ENCODE results near the gene SNX13. TPM values are rescaled to one million over a fixed set of nuclear protein-coding genes. Genes with fewer than 3 reads are reported as not detected.

Gene SNX13
- total and polyA plus RNA-seq, 8 donors = 5.0 to 31.4 (median 25.0) TPM

GRCh38 chr7:17940951-17941431 lies 697 bp upstream of the SNX13 start:
- no peak for DNase-seq
- FAIRE-seq = no peak

DNA sequence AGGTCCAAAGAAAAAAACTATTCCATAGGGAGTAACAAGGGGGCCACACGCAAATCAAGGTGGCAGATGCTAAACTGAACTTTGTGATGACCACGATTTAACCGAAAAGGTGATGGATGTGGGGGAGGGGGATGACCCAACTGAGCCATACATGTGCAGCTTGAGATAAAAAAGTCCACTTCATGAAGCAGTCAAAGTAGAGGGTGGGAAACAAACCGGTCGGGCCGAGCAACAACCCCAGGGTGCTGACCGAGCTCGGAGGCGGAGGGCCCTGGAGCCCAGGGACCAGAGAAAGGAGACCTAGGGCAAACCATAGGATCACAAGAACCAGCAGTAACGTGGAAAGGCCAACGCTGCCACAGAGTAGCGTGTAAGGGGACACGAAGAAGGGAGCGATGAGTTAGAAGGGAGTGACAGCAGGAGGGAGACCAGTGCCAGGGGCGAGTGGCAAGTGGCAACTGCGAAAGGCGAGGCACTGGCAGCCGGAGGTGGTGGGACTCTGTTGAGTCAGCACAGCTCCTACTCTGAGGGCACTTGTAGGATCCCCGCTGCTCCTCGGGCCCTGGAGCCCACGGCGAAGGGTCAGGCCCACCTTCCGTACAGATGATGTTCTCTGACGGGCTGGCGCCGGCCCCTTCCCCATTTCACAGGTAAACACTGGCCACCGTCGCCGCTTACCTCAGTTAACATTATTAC lies 540 bp downstream of the SNX13 start:
- peak; percentile 55 to 83 (median 71) for ATAC-seq
- peak overlapping the region; percentile 90 to 97 (median 94) for H3K27ac ChIP-seq
- H3K4me1 ChIP-seq = peaks cover 5 to 27% (median 15%) of the 10 kb centered on the region in 3 donors
- H3K9me3 ChIP-seq = no peaks in the 10 kb centered on the region
- no peaks in the 10 kb centered on the region for H3K36me3 ChIP-seq
- no peak for TF ChIP-seq CTCF (IDR thresholded peaks at IDR 0.05)
- 0 to 1% methylated on average over 29 of the region's 29 CpGs for WGBS, 2 donors
- no peaks in the 10 kb centered on the region for H3K27me3 ChIP-seq
- intact Hi-C loops (cut with DNase I) = no loop called here
- H3K4me3 ChIP-seq = peak overlapping the region; percentile 62 to 82 (median 76)
- FAIRE-seq = no peak
- DNase-seq = peak; percentile 31 to 74 (median 51)

More at GRCh38 chr7:17940951-17941431, 697 bp upstream of the SNX13 start:
- no peak for TF ChIP-seq CTCF (IDR thresholded peaks at IDR 0.05)
- Histone ChIP-seq H3K4me3 (peak overlapping the region; percentile 62 to 82 (median 76)), H3K27ac (peak overlapping the region; percentile 90 to 97 (median 94)), H3K27me3 (no peaks in the 10 kb centered on the region), H3K36me3 (no peaks in the 10 kb centered on the region), H3K4me1 (peaks cover 5 to 25% (median 15%) of the 10 kb centered on the region in 3 donors), H3K9me3 (no peaks in the 10 kb centered on the region)
- ATAC-seq = peak in 3 of 4 donors; percentile 1 to 22 (median 10)
- WGBS, 2 donors = 3 to 4% methylated on average over 12 of the region's 12 CpGs
- intact Hi-C loops (cut with DNase I) = no loop called here

GRCh38 chr7:17939211-17939605 lies 1.1 kb downstream of the SNX13 start:
- no peaks in the 10 kb centered on the region for H3K9me3 ChIP-seq
- FAIRE-seq (no peak), DNase-seq (no peak), ATAC-seq (peak; percentile 7 to 27 (median 16))
- no peak for TF ChIP-seq CTCF (IDR thresholded peaks at IDR 0.05)
- H3K27me3 ChIP-seq = no peaks in the 10 kb centered on the region
- intact Hi-C loops (cut with DNase I) = no loop called here
- peak overlapping the region in 3 of 4 donors; percentile 92 to 97 (median 95) for H3K27ac ChIP-seq
- H3K4me3 ChIP-seq = peak overlapping the region; percentile 62 to 82 (median 76)
- 0 to 3% methylated on average over 6 of the region's 6 CpGs for WGBS, 2 donors
- H3K4me1 ChIP-seq = peaks cover 5 to 30% (median 15%) of the 10 kb centered on the region in 3 donors
- H3K36me3 ChIP-seq = no peaks in the 10 kb centered on the region

DNA sequence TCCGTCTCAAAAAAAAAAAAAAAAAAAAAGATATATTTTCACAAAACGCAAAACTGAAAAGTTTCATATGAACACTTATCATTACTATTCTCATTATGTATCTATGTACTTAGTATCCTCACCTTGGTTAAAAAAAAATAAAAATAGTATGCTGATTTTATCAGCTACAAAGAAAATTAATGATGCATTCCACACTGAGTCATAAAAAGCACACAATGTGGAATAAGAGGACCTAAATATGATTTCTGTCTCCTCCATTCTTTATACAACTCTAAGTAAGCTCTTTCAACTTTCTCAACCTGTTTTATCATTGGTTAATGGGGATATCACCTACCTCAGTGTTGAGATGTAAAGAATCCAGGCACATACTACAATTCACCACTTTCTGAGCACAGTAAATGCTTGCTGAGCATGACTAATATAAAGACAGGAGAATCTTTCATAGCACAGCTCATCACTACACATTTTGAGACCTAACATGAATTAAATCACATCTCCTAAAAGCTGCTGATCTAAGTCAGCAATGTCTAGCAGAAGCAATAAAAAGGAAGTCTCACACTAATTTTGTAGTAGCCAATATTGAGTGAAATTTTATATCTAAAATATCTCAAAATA lies 2.7 kb downstream of the SNX13 start:
- FAIRE-seq (no peak), DNase-seq (no peak), ATAC-seq (no peak)
- Histone ChIP-seq H3K27me3 (no peaks in the 10 kb centered on the region), H3K36me3 (no peaks in the 10 kb centered on the region), H3K9me3 (no peaks in the 10 kb centered on the region), H3K4me3 (peak overlapping the region in 1 of 4 donors; percentile 82), H3K27ac (peak overlapping the region in 1 of 4 donors; percentile 97), H3K4me1 (peaks cover 5 to 37% (median 21%) of the 10 kb centered on the region in 3 donors)
- intact Hi-C loops (cut with DNase I) = no loop called here
- no peak for TF ChIP-seq CTCF (IDR thresholded peaks at IDR 0.05)
- 81 to 83% methylated on average over 2 of the region's 2 CpGs for WGBS, 2 donors

Data from pancreas (tissue), 10 donors.